Measurements from ENCODE around the gene NHLH2.
A peak's percentile ranks its signal among the peaks of the same experiment; 100 is the strongest.

Gene NHLH2

DNA sequence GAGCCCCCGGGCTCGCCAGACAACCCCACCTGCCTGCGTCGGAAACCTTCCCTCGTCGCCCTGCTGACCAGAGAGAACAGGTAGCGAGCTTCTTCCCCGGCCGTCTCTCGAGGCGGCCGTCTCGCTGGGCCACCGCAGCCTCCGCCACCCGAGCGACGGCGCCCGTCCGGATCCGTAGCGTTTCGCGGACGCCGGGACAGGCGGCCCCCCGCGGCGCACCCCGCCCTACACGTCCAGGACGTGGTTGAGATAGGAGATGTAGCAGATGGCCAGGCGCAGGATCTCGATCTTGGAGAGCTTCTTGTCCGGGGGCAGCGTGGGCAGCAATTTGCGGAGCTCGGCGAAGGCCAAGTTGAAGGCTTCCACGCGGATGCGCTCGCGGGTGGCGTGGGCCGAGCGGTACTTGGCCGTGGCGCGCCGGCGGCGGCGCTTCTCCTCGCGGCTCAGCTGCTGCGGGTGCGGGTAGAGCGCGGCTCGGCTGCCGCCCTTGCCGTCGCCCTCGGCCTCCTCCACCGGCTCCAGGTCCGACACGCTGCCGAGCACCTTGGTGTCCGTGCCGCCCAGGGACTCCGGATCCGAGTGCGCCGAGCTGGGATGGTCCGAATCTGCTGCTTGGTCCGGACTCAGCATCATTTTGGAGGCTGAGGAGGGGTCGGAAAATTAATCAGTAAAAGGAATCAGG is 3.0 kb downstream of the NHLH2 start:
- DNase-seq (ENCODE audit: low read depth), result no peak

DNA sequence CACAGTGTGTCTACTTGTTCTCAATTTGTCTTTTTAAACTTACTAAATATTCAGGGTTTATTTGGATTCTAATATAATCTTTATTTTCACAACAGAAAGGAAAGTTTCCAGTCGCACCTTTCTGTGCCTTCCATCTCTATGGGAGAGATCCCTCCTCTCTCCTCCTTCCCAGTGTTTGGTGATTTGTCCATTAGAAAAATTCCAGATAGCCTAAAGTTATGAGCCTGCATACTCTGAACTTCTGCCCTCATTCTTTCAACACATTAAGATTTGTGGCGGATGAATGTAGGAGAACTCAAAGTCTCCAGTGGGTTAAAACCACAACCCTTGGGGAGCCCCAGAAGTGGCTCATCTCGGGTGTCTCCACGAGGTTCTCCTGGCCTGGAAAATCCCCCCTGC is 3.6 kb downstream of the NHLH2 start:
- DNase-seq (ENCODE audit: low read depth), result no peak

DNA sequence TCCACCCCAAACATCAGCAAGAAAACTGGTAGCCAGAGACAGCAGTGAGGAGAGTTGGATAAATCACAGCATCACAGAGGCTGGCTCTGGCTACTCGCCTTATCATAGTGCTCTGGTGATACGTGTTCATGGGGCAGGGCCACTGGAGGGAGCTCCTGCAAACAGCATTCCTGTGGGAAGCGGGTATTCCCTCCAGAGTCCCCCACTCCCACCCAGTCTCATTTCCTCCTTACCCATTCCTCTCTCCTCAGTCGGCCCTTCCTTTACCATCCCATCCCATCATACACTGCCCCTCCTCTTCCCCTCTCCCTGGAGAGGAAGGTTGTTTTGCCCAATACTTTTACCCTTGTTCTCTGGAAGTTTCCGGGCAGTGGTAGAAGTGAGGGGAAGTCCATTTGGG is 7.1 kb downstream of the NHLH2 start:
- DNase-seq (ENCODE audit: low read depth), result no peak

DNA sequence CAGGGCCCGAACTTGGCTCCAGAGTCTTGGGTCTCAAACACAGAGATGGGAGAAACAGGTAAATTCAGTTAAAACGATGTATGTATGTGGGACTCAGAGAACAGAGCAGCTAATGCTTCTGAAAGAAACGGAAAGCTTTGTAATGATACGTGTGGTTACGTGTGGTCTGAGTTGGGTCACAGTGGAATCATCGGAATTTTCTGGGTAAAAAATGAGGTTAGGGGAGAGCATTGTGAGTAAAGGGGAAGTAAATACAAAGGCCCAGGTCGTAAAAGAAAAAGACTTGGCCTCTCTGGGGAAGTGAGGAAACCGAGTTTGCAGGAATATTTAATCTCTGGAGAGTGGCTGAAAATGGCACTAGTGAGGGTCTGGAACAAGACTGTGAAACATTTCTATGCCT is 8.3 kb downstream of the NHLH2 start:
- no peak for DNase-seq (ENCODE audit: low read depth)

DNA sequence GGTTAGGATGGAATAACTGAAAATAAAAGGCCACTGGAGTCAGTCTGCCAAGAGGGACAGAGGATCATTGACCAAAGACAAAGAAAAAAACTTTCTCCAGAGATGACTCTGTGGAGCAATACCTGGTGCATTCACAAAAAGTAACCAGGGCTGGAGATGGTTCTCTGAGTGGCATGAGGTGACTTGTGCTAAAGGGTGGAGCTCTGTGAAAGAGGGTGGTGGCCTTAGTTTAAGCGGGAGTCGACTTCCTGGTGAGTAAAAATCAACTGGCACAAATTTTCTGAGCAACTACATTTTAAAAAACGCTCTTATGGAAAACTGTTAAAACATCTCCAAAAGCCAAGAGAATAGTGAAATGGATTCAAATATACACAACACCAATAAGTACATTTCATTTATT is 10.0 kb downstream of the NHLH2 start:
- no peak for DNase-seq (ENCODE audit: low read depth)

DNA sequence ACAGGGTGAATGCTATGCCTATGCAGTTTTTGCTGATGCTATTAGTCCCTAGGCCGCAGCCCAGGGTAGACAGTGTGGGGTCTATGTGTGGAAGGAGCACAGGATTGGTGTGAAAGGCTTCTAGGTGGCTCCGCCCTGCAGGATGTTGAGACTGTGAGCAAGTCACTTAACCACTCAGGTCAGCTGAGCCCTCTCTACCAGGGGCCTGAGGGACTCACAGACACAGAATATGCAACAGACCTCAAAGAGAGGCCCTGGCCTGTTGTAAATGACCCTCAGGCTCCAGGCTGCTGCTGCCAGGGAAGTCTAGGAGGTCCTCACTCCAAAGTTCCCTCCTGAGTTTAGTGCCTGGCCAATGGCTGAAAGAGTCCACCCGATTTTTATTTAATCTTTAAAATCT is 11.0 kb downstream of the NHLH2 start:
- DNase-seq (ENCODE audit: low read depth), result no peak

DNA sequence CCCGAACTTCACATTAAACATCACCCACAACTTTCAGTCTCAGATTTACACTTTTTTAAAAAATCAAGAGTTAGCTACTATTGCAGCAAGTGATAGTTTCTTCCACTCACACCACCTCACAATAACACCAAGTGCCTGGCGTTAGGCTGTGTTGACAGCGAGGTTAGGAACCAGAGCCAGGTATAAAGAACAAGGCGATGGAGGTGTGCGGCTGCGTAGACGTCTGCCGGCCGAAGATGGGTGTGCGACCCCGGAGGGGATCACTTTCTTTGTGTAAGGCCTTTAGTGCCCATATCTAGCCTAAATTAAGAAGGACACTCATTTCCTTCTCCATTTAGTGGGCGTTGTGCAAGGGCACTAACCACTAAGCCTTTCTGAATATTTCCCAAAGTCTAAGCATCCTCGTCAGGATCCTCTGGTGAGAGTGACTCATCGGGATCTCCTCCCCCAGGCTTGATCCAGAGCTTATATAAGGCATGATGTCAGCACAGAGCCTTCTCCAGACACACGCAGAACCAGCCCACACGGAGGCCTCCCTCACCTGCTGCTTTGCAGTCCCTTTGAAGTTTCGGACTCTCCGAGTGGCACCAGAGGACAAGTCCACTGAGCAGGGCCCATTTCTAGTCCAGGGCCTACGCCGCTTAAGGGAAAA is 11.8 kb downstream of the NHLH2 start:
- no peak for DNase-seq (ENCODE audit: low read depth)

DNA sequence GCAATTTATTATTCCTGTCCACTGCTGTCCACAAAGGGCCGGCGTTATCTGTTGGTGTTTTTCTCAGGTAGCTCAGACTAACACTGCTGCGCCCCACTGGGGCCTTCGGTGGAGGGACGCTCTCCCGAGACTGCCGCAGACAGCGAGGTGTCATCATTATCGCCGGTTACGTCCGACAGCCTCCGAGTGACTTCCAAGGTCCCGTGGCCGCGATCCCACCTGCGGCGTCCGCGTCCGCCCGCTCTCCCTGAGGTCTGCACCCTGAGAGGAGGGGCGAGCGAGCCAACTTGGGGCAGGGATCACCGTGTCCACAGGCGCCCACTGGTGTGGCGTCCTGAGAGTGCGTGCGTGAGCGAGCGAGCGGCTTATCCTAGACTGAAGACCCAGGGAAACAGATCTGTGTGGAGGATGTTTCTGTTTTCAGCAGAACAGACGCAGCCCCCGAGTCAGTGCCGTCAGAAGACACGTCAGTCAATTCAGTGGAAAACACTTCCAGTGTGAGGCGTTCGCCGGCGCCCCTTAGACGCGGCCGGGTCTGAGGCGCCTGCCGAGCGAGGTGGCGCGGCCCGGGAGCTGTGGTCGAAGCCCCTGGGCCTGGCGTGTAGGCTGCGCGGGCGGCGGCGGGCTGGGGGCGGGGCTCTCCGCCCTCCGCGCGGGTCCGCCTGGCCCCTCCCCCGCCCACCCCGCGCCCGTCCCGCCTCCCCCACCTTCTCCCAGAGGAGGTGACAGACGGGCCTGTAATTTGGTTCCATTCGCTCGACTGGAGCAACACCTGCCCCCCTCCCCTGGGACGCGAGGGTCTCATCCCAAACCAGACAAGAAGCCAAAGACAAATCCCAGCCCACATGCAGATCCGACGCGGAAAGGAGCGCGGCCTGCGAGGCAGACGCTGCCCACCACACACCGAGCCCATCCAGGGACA is 12.6 kb downstream of the NHLH2 start:
- DNase-seq (ENCODE audit: low read depth), result no peak

DNA sequence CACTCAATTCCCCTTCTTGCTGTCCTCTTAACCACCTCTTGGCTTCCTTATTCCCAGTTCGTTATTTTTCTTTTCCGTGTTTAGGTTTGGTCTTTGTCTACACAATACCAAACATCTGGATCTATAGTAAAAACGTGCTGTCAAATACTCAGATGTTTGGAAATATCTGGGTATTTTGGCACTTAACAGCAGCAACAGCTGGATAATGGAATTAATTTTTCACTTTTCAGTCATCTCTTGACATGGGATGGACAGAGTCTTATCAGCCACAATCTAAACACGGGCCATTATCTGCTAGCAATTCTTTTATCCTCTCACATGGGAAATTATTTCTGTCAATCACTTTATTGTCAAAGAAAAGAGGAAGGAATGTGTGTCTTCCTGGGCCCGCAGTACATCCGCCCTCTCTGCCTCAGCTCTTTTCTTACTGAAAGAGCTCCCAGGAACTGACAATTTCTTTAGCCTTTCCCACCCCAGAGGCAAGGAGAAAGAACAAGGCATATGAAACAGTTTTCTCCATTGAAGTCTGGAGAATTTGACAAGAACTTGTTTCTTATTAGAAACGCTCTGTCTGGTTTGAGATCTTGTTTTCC is 13.4 kb downstream of the NHLH2 start:
- DNase-seq (ENCODE audit: low read depth), result no peak

DNA sequence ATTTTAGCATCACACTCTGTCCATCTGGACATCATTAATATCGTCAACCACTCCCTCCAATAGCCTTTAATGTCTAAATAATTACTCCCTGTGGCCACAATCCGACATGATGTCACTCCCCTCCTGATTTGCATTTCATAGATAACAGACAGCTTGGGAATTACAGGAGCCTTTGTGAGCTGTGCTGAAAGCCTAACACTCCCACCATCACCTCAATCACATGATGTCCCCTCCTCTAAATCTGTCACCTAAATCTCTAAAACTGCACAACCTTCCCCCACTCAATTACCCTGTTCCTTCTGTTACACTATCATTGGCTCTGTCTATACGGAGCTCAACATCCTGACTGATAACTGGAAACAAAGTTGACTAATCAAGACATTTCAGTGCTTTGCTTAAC is 14.3 kb downstream of the NHLH2 start:
- no peak for DNase-seq (ENCODE audit: low read depth)

DNA sequence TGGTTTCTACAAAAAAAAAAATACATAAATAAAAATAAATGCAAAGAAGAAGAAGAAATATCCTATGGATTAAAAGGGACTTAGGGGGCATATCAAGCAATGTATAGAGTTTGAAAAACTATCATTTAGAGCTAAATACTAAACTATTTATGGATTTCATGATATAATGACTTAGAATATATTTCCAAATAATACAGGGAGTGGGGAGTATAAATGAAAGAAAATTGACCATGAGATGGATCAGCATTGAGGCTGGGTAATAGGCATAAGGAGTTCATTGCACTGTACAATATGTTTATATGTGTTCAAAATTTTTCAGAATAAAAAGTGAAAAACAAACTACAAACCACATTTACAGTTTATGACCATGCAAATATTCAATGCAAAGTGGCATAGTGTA is 18.8 kb downstream of the NHLH2 start:
- DNase-seq (ENCODE audit: low read depth), result no peak

DNA sequence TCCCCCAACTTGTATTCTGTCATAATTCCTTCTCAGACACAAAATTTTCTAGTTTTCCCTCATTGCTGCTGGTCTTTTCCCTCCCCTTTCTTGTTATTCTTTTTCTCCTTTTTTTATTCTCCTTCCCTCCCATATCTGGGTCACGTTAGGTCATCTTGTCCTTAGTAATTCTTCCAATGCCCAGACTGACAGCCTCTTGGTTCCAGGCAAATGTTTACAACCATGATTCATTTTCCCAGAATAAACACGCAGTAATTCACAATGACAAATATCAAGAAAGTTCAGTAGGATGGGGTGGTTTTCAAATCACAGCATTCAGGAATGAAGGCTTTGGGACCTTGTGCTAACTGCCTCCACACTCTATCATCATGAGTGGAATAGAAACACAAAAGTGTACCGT is 25.2 kb downstream of the NHLH2 start:
- DNase-seq (ENCODE audit: low read depth), result no peak

DNA sequence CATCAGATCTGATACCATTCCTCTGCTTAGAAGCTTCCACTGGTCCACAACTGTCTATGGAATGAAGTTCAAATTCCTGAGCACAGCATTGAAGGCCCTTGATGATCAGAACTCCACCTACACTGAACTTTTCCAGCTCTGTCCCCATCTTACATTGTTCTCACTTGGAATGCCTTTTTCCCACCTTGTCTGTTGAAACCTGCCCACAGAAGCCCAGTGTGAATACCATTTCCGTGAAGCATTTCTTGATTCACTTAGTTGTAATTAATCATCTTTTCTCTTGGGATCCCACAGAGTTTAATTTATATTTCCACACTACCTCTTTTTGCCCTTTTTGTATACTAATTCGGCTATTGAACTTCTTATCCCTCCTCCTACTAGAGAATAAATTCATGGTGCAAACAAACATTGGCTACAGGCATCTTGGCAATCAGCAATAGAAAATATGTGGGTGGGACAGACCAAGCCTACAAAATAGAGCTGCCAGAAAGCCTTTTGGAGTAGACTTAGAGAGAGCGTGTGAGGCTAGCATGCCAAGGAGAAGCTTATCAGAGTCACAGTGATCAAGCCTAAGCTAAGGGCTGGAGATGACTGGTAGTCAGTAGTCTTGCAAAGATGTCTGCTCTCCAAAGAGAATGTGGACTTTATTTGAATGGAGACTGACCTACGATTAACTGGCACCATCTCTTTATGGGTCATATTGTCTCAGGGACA is 26.1 kb downstream of the NHLH2 start:
- no peak for DNase-seq (ENCODE audit: low read depth)

DNA sequence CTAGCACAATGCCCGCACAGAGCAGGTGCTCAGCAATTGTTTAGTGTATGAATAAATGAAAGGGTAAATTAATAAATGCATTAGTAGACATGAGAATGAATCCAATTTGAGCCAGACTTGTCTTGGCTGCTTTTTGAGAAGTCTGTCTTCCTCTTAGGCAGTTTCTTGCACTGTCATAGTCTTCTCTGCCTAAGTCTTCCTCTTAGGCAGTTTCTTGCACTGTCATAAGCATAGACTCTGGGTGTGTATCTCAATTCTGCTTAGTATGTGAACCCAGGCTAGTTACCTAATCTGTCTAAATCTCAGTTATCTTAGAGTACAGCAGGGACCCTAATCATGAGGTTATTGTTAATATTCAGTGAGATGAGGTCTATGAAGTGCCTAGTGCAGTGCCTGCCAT is 27.2 kb downstream of the NHLH2 start:
- no peak for DNase-seq (ENCODE audit: low read depth)

DNA sequence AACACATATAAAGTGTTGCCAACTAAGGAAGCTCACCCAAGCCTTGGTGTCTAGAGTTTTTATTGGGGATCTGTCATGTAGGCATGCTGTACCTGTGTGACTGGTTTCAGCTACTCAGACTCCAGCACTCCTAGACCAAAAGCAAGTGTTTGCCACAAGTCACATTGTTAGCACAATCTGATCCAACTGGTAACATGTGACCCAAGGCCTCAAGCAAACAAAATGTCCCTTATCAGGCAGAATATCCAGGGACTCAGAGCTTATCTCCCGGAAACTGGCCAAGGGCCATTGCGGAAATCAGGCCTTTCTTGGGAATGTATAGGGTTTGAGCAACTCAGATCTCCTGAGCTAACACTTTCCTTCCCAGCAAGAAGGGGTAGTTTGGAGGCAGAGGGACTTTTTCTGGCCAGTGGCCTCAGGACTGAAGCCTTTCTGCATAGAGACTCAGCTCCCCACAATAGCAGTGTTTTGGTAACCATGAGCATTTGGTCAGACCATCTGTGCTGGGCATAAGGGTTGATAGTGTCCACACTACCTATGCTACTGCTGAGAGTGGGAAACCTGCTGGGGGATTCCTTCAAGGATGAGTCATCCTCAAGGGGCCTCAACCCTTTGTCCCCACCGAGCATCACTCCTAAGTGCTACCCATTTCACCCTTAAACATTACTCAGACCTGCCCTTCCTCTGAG is 29.6 kb downstream of the NHLH2 start:
- no peak for DNase-seq (ENCODE audit: low read depth)

DNA sequence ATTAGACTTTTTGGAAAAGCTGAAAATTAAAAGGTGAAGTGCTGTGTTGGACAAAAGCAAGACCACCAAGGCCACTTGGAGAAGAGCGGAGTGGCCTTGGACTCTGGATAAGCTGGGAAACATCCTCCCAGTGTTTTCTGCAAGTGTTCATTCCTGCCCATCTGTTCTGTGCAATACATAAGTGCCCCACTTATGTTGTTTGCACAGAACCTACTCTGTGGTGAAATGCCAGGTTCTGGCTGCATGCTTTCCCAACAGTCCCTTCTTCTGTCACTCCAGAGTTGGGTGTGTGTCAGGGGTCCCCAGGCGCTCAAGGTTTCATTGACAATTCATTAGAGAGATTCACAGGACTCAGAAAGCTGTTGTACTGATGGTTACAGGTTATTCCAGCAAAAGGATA is 30.3 kb downstream of the NHLH2 start:
- DNase-seq (ENCODE audit: low read depth), result no peak

DNA sequence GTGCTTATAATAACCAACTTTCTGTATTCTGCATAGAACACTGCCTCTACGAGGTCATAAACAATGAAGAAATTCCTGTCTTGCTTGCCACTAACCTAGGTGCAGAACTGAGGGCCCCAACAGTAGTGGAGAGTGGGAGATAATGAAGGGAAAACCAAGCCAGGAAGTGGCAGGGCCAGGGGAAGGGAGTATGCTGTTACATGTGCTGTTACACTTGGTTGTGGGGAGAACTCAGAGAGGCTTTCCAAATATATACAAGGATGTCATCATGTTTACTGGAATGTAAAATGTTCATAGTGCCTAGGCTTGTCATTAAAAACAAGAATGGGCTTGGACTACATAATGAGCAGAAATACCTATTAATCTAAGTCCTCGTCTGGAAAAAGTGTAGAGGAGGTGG is 31.1 kb downstream of the NHLH2 start:
- no peak for DNase-seq (ENCODE audit: low read depth)

DNA sequence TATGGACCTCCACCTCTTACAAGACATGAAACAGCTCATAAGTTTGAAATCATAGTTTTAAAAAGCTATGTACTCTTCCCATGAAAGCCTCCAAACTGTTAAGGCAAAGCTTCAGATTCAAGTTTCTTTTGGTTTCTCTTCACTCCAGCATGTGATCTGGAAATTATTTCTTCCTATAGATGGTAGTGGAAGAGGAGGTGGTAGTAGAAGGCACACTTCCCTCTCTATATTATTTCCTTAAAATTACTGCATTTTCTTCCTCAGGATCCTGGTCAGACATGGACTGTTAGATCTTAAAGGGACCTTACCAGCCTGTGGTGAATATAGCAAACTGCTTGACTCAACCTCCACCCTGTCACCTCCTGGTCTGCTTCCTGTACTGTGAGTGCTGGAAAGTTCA is 31.9 kb downstream of the NHLH2 start:
- DNase-seq (ENCODE audit: low read depth), result no peak

DNA sequence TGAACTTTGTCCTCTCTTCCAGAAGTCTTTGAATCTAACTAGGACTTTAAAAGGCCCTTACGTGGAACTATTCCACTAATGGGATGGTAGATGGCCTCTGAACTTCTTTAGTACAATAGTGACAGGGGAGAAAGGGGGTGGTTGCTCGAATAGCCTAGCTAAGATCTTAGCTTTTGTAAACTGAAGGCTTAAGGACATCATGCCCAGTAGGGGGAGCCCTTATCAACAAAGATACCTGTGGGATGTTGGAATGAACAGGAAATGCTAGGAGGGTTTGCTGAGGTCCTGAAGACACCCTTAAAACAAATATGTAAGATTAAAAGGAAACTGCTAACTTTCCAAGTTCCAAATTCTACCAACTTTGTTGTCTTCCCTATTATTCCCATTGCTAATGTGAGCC is 33.2 kb downstream of the NHLH2 start:
- DNase-seq (ENCODE audit: low read depth), result peak; percentile 16

DNA sequence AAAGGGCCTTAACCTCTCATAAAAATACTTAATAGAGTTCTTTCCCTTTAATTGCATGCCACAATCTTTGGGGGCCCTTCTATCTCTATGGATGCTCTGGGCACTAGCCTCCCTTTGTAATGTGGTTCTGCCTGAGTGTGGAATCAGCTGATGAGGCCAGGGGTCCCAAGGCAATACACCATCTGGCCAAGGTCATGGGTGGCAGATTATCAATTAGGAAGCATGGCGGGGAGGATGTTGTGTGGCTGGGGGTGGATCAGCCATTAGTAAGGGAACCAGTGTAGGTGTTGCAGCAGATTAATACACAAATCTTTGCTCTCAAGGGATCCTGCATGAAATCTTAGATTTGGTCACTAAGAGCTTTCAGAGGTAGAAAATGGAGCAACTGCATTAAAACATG is 35.3 kb downstream of the NHLH2 start:
- DNase-seq (ENCODE audit: low read depth), result no peak

DNA sequence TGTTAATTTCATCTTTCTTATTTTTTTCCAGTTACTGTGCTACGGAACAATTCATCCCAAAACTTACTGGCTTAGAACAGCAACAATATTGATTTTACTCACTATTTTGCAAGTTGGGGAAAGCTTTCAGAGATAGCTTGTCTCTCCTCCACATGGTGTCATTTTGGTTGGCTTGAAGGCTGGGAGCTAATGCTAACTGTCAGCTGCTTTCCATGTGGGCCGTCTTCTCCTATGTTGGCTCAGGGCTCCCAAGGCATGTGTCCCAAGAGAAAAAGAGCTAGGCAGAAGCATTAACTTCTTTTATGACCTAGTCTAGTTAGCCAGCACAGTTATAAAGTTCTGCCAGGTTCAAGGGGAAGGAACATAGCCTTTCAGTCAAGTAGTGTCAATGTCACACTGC is 38.5 kb downstream of the NHLH2 start:
- DNase-seq (ENCODE audit: low read depth), result no peak

DNA sequence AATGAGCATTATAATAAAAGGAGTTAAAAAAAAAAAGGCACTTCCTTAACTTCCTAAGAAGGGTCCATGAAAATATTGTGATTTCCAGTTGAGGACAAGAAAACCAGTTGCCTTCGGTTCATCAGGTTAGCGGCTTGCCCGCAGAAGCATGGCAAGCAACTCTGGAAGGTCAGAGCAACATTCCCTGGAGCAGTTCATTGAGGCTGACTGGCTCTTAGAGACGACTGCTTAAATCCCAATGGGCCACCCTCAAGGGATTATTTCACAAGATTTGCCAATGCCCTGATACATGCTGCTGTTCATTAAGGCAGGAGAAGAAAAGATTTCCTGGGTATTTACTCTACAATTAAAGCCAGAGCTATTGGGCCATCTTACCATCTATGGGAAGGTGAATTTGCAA is 43.4 kb downstream of the NHLH2 start:
- DNase-seq (ENCODE audit: low read depth), result no peak

All from stimulated activated CD4-positive, alpha-beta T cell treated with anti-CD3 and anti-CD28 coated beads, Interleukin-2, amount 100 ng/mL, for 4 hours (primary cell).